ENCODE measurements around the gene PACSIN2.

DNA sequence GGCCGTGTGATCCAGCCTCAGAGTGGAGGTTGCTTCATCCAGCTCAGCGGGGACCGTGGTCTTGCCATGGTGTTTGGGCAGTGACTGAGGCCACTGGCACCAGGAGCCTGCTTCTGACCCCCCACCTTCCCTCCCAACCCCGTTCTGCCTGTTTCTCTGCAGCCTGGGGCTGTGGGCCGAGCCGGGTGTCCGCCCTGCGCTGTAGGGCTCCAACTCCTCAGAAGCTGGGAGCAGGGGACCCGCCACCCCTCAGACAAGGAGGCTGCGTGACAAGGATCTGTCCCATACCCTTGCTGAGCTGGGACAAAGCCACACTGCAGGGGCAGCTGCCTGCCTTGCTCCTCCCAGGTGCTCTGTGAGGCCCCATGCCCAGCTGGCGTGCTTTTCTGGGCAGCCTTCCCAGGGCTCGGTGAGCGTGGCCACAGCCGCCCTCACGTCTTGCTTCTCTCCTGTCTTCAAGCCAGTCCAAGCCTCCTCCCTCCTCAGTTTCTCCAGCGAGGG, 146.1 kb downstream of the PACSIN2 start:
- TF ChIP-seq SRF (IDR thresholded peaks at IDR 0.05; ENCODE audit: low read depth in 2 of 2, low read length in 2 of 2) (no peak), ZBED1 (IDR thresholded peaks at IDR 0.05; ENCODE audit: borderline replicate concordance) (no peak), POLR2AphosphoS5 (IDR thresholded peaks at IDR 0.05; ENCODE audit: low read length) (no peak), EP300 (IDR thresholded peaks at IDR 0.05; ENCODE audit: borderline replicate concordance in 1 of 2, control insufficient read depth in 1 of 2, low read depth in 2 of 2, low read length in 2 of 2) (no peak)
- TF ChIP-seq, protein P1, sequence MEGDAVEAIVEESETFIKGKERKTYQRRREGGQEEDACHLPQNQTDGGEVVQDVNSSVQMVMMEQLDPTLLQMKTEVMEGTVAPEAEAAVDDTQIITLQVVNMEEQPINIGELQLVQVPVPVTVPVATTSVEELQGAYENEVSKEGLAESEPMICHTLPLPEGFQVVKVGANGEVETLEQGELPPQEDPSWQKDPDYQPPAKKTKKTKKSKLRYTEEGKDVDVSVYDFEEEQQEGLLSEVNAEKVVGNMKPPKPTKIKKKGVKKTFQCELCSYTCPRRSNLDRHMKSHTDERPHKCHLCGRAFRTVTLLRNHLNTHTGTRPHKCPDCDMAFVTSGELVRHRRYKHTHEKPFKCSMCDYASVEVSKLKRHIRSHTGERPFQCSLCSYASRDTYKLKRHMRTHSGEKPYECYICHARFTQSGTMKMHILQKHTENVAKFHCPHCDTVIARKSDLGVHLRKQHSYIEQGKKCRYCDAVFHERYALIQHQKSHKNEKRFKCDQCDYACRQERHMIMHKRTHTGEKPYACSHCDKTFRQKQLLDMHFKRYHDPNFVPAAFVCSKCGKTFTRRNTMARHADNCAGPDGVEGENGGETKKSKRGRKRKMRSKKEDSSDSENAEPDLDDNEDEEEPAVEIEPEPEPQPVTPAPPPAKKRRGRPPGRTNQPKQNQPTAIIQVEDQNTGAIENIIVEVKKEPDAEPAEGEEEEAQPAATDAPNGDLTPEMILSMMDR (IDR thresholded peaks at IDR 0.05 in 2 of 3, conservative IDR thresholded peaks at IDR 0.05 in 1 of 3; ENCODE audit: control insufficient read depth in 2 of 3, extremely low read depth in 1 of 3, insufficient read depth in 1 of 3, low read depth in 3 of 3, low read length in 3 of 3): no peak
- TF ChIP-seq, protein P2, sequence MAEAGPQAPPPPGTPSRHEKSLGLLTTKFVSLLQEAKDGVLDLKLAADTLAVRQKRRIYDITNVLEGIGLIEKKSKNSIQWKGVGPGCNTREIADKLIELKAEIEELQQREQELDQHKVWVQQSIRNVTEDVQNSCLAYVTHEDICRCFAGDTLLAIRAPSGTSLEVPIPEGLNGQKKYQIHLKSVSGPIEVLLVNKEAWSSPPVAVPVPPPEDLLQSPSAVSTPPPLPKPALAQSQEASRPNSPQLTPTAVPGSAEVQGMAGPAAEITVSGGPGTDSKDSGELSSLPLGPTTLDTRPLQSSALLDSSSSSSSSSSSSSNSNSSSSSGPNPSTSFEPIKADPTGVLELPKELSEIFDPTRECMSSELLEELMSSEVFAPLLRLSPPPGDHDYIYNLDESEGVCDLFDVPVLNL (IDR thresholded peaks at IDR 0.05; ENCODE audit: low read depth, low read length): no peak

Measured in GM12878 (cell line).